Kidney (tissue), 14 donors: Measurements from ENCODE around the gene NOL9. TPM values are rescaled to one million over a fixed set of nuclear protein-coding genes. Genes with fewer than 3 reads are reported as not detected.
A peak's percentile ranks its signal among the peaks of the same experiment; 100 is the strongest.

Source experiments
- DNase-seq, 5 donors: peaks; one replicate each; pipeline ENCODE4 v3.0.0-alpha.2; 2013 to 2020
- FAIRE-seq: peaks from 2 replicates; lab custom pipeline; 2012; peaks lifted over from hg19 to GRCh38; lab: Jason Lieb, UNC
- H3K27ac ChIP-seq, 2 donors: one replicate each; pipeline ENCODE4 v1.7.0; 2013; ENCODE audit warnings: low read depth in 2 of 2, low read length in 2 of 2, inconsistent platforms in 1 of 2
- H3K27me3 ChIP-seq: one replicate; pipeline ENCODE4 v1.7.1; 2013; ENCODE audit warnings: low read length, inconsistent platforms; ENCODE audit not compliant: control insufficient read depth, insufficient read depth
- H3K36me3 ChIP-seq, 3 donors: one replicate each; pipeline versions ENCODE4 v1.7.0 to v1.7.1; 2013; ENCODE audit warnings: low read length in 3 of 3, control low read depth in 1 of 3, inconsistent platforms in 1 of 3; ENCODE audit not compliant: insufficient read depth in 3 of 3, control insufficient read depth in 2 of 3
- H3K4me1 ChIP-seq, 3 donors: one replicate each; pipeline versions ENCODE4 v1.7.0 to v1.7.1; 2013; ENCODE audit warnings: low read length in 3 of 3, inconsistent platforms in 1 of 3, low read depth in 1 of 3; ENCODE audit not compliant: control insufficient read depth in 2 of 3, insufficient read depth in 2 of 3
- H3K4me3 ChIP-seq, 3 donors: one replicate each; pipeline versions ENCODE4 v1.7.0 to v1.8.1; 2013; ENCODE audit warnings: low read length in 3 of 3, control low read depth in 1 of 3, inconsistent platforms in 1 of 3
- H3K9ac ChIP-seq, 3 donors: one replicate each; pipeline versions ENCODE4 v1.7.0 to v1.7.1; 2013; ENCODE audit warnings: low read length in 3 of 3, control low read depth in 1 of 3, inconsistent platforms in 1 of 3
- H3K9me3 ChIP-seq, 3 donors: one replicate each; pipeline versions ENCODE4 v1.7.0 to v1.7.1; 2013; ENCODE audit warnings: low read length in 3 of 3, control low read depth in 1 of 3, inconsistent platforms in 1 of 3; ENCODE audit not compliant: control insufficient read depth in 2 of 3, insufficient read depth in 1 of 3
- intact Hi-C: fragments of 100-400 bp; cut with DNase I; formaldehyde crosslinking; loops from one replicate; pipeline ENCODE4 v1.11.1; 2022
- polyA plus RNA-seq: library from polyadenylated mRNA; stranded (reverse); fragments of 350-450 nt; fragmentation: Illumina TruSeq; extraction: RNeasy Lipid Tissue Mini Kit (QIAGEN cat#74804); gene quantifications from one replicate; pipeline ENCODE4 v1.2.3, GENCODE V29; 2014; ENCODE audit warnings: low read depth, low replicate concordance; ENCODE audit not compliant: insufficient read depth
- total RNA-seq: library from RNA; stranded (reverse); fragmentation: NEBNext Ultra II Directional; extraction: Animal tissue kit (Norgen Biotek cat#: 25700); gene quantifications from one replicate; pipeline ENCODE4 v1.2.1, GENCODE V29; 2021
- TF ChIP-seq, protein P1 (sequence below): IDR thresholded peaks from 3 replicates; pipeline ENCODE4 v1.5.1; 2012; ENCODE audit warnings: mild to moderate bottlenecking, moderate library complexity, borderline replicate concordance; ENCODE audit not compliant: insufficient read depth; ENCODE audit errors: extremely low read depth
- donor health status: control.
- donor health status: control.
- donor health status: control.
- donor health status: control.
- donor health status: control.
- donor health status: DM: yes; HTN: yes; CAD: no.
- donor health status: Normal renal cell carcinoma (clear cell type).

Gene NOL9
- total and polyA plus RNA-seq, 2 donors from 2014 or later, result 4.3 to 28.7 TPM

- intact Hi-C loops, result no loop called here
- no peak for FAIRE-seq
- peak; percentile 93 to 96 (median 94) for DNase-seq
- Histone ChIP-seq H3K4me1 (peaks cover 0 to 19% (median 0%) of the 10 kb centered on the region in 3 donors), H3K27me3 (no peaks in the 10 kb centered on the region), H3K9ac (no peak overlapping the region), H3K27ac (no peak overlapping the region), H3K9me3 (no peaks in the 10 kb centered on the region), H3K4me3 (peak overlapping the region in 1 of 3 donors; percentile 6), H3K36me3 (no peaks in the 10 kb centered on the region)
- TF ChIP-seq, protein P1, sequence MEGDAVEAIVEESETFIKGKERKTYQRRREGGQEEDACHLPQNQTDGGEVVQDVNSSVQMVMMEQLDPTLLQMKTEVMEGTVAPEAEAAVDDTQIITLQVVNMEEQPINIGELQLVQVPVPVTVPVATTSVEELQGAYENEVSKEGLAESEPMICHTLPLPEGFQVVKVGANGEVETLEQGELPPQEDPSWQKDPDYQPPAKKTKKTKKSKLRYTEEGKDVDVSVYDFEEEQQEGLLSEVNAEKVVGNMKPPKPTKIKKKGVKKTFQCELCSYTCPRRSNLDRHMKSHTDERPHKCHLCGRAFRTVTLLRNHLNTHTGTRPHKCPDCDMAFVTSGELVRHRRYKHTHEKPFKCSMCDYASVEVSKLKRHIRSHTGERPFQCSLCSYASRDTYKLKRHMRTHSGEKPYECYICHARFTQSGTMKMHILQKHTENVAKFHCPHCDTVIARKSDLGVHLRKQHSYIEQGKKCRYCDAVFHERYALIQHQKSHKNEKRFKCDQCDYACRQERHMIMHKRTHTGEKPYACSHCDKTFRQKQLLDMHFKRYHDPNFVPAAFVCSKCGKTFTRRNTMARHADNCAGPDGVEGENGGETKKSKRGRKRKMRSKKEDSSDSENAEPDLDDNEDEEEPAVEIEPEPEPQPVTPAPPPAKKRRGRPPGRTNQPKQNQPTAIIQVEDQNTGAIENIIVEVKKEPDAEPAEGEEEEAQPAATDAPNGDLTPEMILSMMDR, result peak; percentile 87
Measured at GRCh38 chr1:6486433-6487011, 67.8 kb downstream of the NOL9 start.

GRCh38 chr1:6485168-6486101, 68.9 kb downstream of the NOL9 start:
- H3K27ac ChIP-seq, result no peak overlapping the region
- no peaks in the 10 kb centered on the region for H3K36me3 ChIP-seq
- no peaks in the 10 kb centered on the region for H3K9me3 ChIP-seq
- H3K4me1 ChIP-seq, result peaks cover 0 to 14% (median 0%) of the 10 kb centered on the region in 3 donors
- no peaks in the 10 kb centered on the region for H3K27me3 ChIP-seq
- TF ChIP-seq, protein P1, result no peak
- DNase-seq (peak in 4 of 5 donors; percentile 36 to 84 (median 51)), FAIRE-seq (no peak)
- intact Hi-C loops, result no loop called here
- H3K4me3 ChIP-seq, result no peak overlapping the region
- H3K9ac ChIP-seq, result no peak overlapping the region

GRCh38 chr1:6484826-6485167, 69.5 kb downstream of the NOL9 start:
- DNase-seq, result peak in 1 of 5 donors; percentile 16
- intact Hi-C loops, result no loop called here
- no peak overlapping the region for H3K27ac ChIP-seq
- TF ChIP-seq, protein P1, result no peak
- FAIRE-seq, result no peak
- H3K27me3 ChIP-seq, result no peaks in the 10 kb centered on the region
- H3K9ac ChIP-seq, result no peak overlapping the region
- H3K4me3 ChIP-seq, result no peak overlapping the region
- H3K9me3 ChIP-seq, result no peaks in the 10 kb centered on the region
- no peaks in the 10 kb centered on the region for H3K36me3 ChIP-seq
- H3K4me1 ChIP-seq, result peaks cover 0 to 11% (median 0%) of the 10 kb centered on the region in 3 donors
